ENCODE data around the gene IL19.

IL19 gene

DNA sequence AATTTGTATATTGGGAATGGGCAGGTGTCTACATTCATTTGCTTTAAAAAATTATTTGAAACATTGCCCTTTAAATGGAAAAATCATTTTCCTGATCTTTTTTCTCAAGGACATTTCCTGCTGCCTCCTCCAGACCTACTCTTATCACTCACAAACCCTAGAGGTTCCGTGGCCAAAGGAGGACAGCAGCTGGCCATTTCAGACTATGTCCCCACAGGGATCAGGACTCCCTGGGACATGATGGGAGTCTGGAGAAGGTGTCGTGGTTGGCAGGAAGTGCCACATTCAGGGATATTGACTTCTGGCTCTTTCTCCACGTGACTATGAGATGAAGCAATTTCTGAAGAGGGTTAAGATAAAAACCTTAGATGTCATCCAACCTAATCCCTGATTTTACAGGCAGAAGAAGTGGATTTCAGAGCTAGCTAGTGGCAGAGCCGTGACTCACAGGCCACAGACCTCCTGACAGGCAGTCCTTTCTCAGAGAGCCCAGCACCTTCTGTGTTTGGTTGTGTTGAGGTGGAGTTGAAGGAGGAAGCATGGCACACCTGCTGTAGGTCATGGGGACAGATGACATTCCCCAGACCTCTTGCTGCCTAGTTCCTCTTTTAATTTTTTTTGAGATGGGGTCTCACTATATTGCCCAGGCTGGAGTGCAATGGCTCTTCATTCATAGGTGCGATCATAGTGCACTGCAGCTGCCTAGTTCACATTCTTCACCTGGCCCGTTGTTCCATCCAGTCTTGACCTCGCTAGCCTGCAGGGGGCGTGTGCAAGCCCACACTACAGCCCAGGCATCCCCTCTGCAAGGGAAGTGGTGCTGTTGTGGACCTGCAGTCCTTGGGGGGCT lies 27.2 kb downstream of the IL19 start:
- DNase-seq (ENCODE audit: low read depth): peak; percentile 36
- no peak overlapping the region for H3K4me3 ChIP-seq (ENCODE audit: low read depth, low read length)
- TF ChIP-seq MYC (IDR thresholded peaks at IDR 0.05; ENCODE audit: low read depth, low read length): no peak
- TF ChIP-seq, protein P1, sequence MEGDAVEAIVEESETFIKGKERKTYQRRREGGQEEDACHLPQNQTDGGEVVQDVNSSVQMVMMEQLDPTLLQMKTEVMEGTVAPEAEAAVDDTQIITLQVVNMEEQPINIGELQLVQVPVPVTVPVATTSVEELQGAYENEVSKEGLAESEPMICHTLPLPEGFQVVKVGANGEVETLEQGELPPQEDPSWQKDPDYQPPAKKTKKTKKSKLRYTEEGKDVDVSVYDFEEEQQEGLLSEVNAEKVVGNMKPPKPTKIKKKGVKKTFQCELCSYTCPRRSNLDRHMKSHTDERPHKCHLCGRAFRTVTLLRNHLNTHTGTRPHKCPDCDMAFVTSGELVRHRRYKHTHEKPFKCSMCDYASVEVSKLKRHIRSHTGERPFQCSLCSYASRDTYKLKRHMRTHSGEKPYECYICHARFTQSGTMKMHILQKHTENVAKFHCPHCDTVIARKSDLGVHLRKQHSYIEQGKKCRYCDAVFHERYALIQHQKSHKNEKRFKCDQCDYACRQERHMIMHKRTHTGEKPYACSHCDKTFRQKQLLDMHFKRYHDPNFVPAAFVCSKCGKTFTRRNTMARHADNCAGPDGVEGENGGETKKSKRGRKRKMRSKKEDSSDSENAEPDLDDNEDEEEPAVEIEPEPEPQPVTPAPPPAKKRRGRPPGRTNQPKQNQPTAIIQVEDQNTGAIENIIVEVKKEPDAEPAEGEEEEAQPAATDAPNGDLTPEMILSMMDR (IDR thresholded peaks at IDR 0.05; ENCODE audit: low read depth, low read length): peak; percentile 72

- no peak for DNase-seq (ENCODE audit: low read depth)
- H3K4me3 ChIP-seq (ENCODE audit: low read depth, low read length): no peak overlapping the region
- TF ChIP-seq, protein P1 (IDR thresholded peaks at IDR 0.05; ENCODE audit: low read depth, low read length): no peak
- TF ChIP-seq POLR2A (IDR thresholded peaks at IDR 0.05; ENCODE audit: extremely low read depth, insufficient read length) (no peak), MYC (IDR thresholded peaks at IDR 0.05; ENCODE audit: low read depth, low read length) (no peak), MAX (IDR thresholded peaks at IDR 0.05; ENCODE audit: low read depth, low read length) (no peak)
Observed at GRCh38 chr1:206798384-206798996, 27.9 kb downstream of the IL19 start.

- DNase-seq (ENCODE audit: low read depth): no peak
- TF ChIP-seq MYC (IDR thresholded peaks at IDR 0.05; ENCODE audit: low read depth, low read length): no peak
- TF ChIP-seq, protein P1 (IDR thresholded peaks at IDR 0.05; ENCODE audit: low read depth, low read length): no peak
- TF ChIP-seq MAX (IDR thresholded peaks at IDR 0.05; ENCODE audit: low read depth, low read length): no peak
- no peak for TF ChIP-seq POLR2A (IDR thresholded peaks at IDR 0.05; ENCODE audit: extremely low read depth, insufficient read length)
- H3K4me3 ChIP-seq (ENCODE audit: low read depth, low read length): no peak overlapping the region
Observed at GRCh38 chr1:206799311-206799710, 28.7 kb downstream of the IL19 start.

DNA sequence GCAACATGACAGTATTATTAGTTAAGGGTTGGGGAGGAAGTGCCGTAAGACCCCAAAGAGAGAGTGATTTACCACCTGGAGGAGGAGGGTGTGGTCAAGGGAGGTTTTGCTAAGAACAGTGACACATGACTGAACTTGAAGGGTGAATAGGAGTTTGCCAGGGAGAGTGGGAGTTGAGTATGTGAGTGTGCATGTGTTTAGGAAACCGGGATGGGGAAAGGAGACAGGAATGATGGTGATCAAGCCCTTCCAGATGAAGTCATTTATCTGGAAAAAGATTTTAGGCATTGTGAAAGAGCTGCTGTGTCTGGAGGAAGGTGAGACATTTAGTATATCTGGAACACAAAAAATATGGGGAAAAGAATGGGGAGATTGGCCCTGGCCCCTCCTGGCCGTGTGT lies 29.8 kb downstream of the IL19 start:
- TF ChIP-seq POLR2A (IDR thresholded peaks at IDR 0.05; ENCODE audit: extremely low read depth, insufficient read length): no peak
- TF ChIP-seq, protein P1 (IDR thresholded peaks at IDR 0.05; ENCODE audit: low read depth, low read length): no peak
- TF ChIP-seq MAX (IDR thresholded peaks at IDR 0.05; ENCODE audit: low read depth, low read length): no peak
- no peak for TF ChIP-seq MYC (IDR thresholded peaks at IDR 0.05; ENCODE audit: low read depth, low read length)
- DNase-seq (ENCODE audit: low read depth): no peak
- H3K4me3 ChIP-seq (ENCODE audit: low read depth, low read length): no peak overlapping the region

DNA sequence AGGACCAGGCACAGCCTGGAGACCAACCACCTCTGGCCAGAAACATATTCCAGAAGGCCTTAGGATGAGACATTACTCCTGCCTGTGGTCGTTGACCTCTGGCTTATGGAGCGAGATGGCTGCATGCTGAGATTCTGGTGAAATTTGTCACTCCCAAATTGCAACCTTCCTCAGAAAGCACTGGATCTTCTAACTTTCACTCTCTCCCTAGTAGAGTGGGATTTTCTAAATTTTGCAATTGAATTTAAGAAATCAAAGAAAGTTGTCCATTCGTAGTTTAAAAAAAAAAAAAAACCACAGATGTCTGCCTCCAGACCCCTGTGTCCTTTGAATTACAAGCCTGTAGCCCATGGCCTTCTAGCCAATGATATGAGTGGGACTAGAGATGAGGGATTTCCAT lies 30.3 kb downstream of the IL19 start:
- no peak overlapping the region for H3K4me3 ChIP-seq (ENCODE audit: low read depth, low read length)
- TF ChIP-seq MAX (IDR thresholded peaks at IDR 0.05; ENCODE audit: low read depth, low read length) (no peak), MYC (IDR thresholded peaks at IDR 0.05; ENCODE audit: low read depth, low read length) (no peak), POLR2A (IDR thresholded peaks at IDR 0.05; ENCODE audit: extremely low read depth, insufficient read length) (no peak)
- TF ChIP-seq, protein P1 (IDR thresholded peaks at IDR 0.05; ENCODE audit: low read depth, low read length): no peak
- no peak for DNase-seq (ENCODE audit: low read depth)

Data from NB4 (cell line).